DND-41 (cell line): ENCODE data around the gene YWHAB.

Source experiments
- CTCF ChIP-seq: IDR thresholded peaks from 2 replicates; pipeline ENCODE4 v1.5.1; 2012; ENCODE audit warnings: borderline replicate concordance, low read length, moderate library complexity, mild to moderate bottlenecking; ENCODE audit not compliant: poor library complexity, severe bottlenecking; ENCODE audit errors: extremely low read depth
- EZH2 ChIP-seq: IDR thresholded peaks from 3 replicates; pipeline ENCODE4 v1.6.1; 2012; ENCODE audit warnings: borderline replicate concordance, low read depth, mild to moderate bottlenecking, moderate library complexity, low read length, inconsistent platforms; ENCODE audit not compliant: severe bottlenecking

GRCh38 chr20:44838521-44838920 lies 47.0 kb upstream of the YWHAB start:
- TF ChIP-seq CTCF = no peak
- TF ChIP-seq EZH2 = no peak
